SK-N-SH (cell line): ENCODE results near the gene TTC9. TPM values are rescaled to one million over a fixed set of nuclear protein-coding genes. Genes with fewer than 3 reads are reported as not detected.
"Not testable (repeated sequence)": the region's sequence is repeated elsewhere in the genome, so short reads cannot be mapped to it uniquely, and the experiment has no call there.

Source experiments
- CTCF ChIA-PET: fragments of 300-600, 350-600 bp; formaldehyde crosslinking; extraction: SDS; loops from one replicate; lab custom pipeline; 2021; lab: Yijun Ruan, JAX
- POLR2A ChIA-PET: fragments of 350-600 bp; sonication (Branson Sonifier 250); formaldehyde crosslinking; extraction: SDS; loops from one replicate; lab custom pipeline; 2020; ENCODE audit warnings: antibody characterized with exemption, inconsistent platforms; lab: Yijun Ruan, JAX
- DNase-seq: peaks from one replicate; pipeline ENCODE4 v3.0.0; 2012
- H2AFZ ChIP-seq: fragments of 200-600 bp; sonication (generic); 2 replicates; pipeline ENCODE4 v1.8.1; 2016; ENCODE audit warnings: antibody characterized with exemption, mild to moderate bottlenecking, low read depth
- H3F3A ChIP-seq: fragments of 200-600 bp; sonication (generic); replicated peaks from 2 replicates; pipeline ENCODE3; 2016; ENCODE audit warnings: antibody characterized with exemption, mild to moderate bottlenecking; ENCODE audit not compliant: insufficient read depth
- H3K27ac ChIP-seq, 2 experiments: fragments of 200-500 bp in 1 of 2; fragments of 200-600 bp in 1 of 2; sonication (Bioruptor generic) in 1 of 2; sonication (generic), shearing (Covaris generic) in 1 of 2; 2 replicates each; pipeline versions ENCODE4 v1.5.1 to v1.6.1; 2014 to 2016; ENCODE audit warnings: low read depth in 2 of 2, inconsistent platforms in 1 of 2, low read length in 1 of 2, mild to moderate bottlenecking in 1 of 2, mixed read lengths in 1 of 2
- H3K27me3 ChIP-seq: fragments of 200-600 bp; sonication (generic), shearing (Covaris generic); 2 replicates; pipeline ENCODE4 v1.6.1; 2016; ENCODE audit warnings: mixed run types; ENCODE audit not compliant: insufficient read depth
- H3K36me3 ChIP-seq, 2 experiments: fragments of 200-500 bp in 1 of 2; fragments of 200-600 bp in 1 of 2; sonication (Bioruptor generic) in 1 of 2; sonication (generic) in 1 of 2; replicated peaks in 1 of 2; 2 replicates each; pipeline versions ENCODE3 to v1.5.1; 2014 to 2016; ENCODE audit warnings: low read length in 1 of 2, mild to moderate bottlenecking in 1 of 2; ENCODE audit not compliant: insufficient read depth in 2 of 2, control insufficient read depth in 1 of 2
- H3K4me1 ChIP-seq, 2 experiments: fragments of 200-500 bp in 1 of 2; fragments of 200-600 bp in 1 of 2; sonication (Bioruptor generic) in 1 of 2; sonication (generic), shearing (Covaris generic) in 1 of 2; 2 replicates each; pipeline versions ENCODE4 v1.5.1 to v1.6.1; 2014 to 2016; ENCODE audit warnings: low read depth in 1 of 2, low read length in 1 of 2, mixed run types in 1 of 2; ENCODE audit not compliant: insufficient read depth in 2 of 2, control insufficient read depth in 1 of 2
- H3K4me2 ChIP-seq: fragments of 200-600 bp; sonication (generic), shearing (Covaris generic); 2 replicates; pipeline ENCODE4 v1.6.1; 2017; ENCODE audit warnings: mixed run types
- H3K4me3 ChIP-seq, 2 experiments: fragments of 200-500 bp in 1 of 2; fragments of 200-600 bp in 1 of 2; sonication (Bioruptor generic) in 1 of 2; sonication (generic), shearing (Covaris generic) in 1 of 2; 2 replicates each; pipeline versions ENCODE4 v1.5.1 to v1.8.1; 2014 to 2016; ENCODE audit warnings: low read depth in 2 of 2, inconsistent platforms in 1 of 2, low read length in 1 of 2, mild to moderate bottlenecking in 1 of 2, mixed read lengths in 1 of 2, moderate library complexity in 1 of 2
- H3K79me2 ChIP-seq: fragments of 200-600 bp; sonication (generic); 2 replicates; pipeline ENCODE4 v1.8.1; 2017; ENCODE audit warnings: mild to moderate bottlenecking; ENCODE audit not compliant: insufficient read depth
- H3K9ac ChIP-seq: fragments of 200-600 bp; sonication (generic); 2 replicates; pipeline ENCODE4 v1.6.1; 2017; ENCODE audit warnings: mixed run types
- H3K9me2 ChIP-seq: fragments of 200-600 bp; sonication (generic); 2 replicates; pipeline ENCODE4 v1.6.1; 2017; ENCODE audit warnings: mixed run types
- H3K9me3 ChIP-seq: fragments of 200-600 bp; sonication (generic); 2 replicates; pipeline ENCODE4 v1.6.1; 2017; ENCODE audit warnings: mixed run types, mild to moderate bottlenecking, moderate library complexity
- H4K20me1 ChIP-seq: fragments of 200-600 bp; sonication (generic); 2 replicates; pipeline ENCODE4 v1.6.1; 2017; ENCODE audit warnings: mild to moderate bottlenecking, mixed run types; ENCODE audit not compliant: insufficient read depth
- CHD2 ChIP-seq: fragments of 150-350 bp; IDR thresholded peaks from 2 replicates; pipeline ENCODE4 v1.6.1; 2018; ENCODE audit warnings: low read length; ENCODE audit not compliant: partially characterized antibody
- ELF1 ChIP-seq: IDR thresholded peaks from 2 replicates; pipeline ENCODE4 v1.4.0; 2012
- FOSL2 ChIP-seq: IDR thresholded peaks from 2 replicates; pipeline ENCODE4 v1.4.0; 2012; ENCODE audit warnings: low read depth, mild to moderate bottlenecking, moderate library complexity, borderline replicate concordance
- FOXJ3 ChIP-seq: sonication (generic); formaldehyde crosslinking; IDR thresholded peaks from 2 replicates; pipeline ENCODE4 v1.5.1; 2020; ENCODE audit warnings: mild to moderate bottlenecking, missing genetic modification reagents
- FOXM1 ChIP-seq: IDR thresholded peaks from 2 replicates; pipeline ENCODE4 v1.4.0; 2012; ENCODE audit warnings: low read depth, mild to moderate bottlenecking
- GABPA ChIP-seq: IDR thresholded peaks from 2 replicates; pipeline ENCODE4 v1.4.0; 2012; ENCODE audit warnings: low read depth, mild to moderate bottlenecking
- GATA2 ChIP-seq: sonication (generic); formaldehyde crosslinking; IDR thresholded peaks from 2 replicates; pipeline ENCODE4 v1.5.0; 2020; ENCODE audit warnings: mild to moderate bottlenecking, missing genetic modification reagents
- JUND ChIP-seq: IDR thresholded peaks from 2 replicates; pipeline ENCODE4 v1.4.0; 2012
- NRF1 ChIP-seq: IDR thresholded peaks from 2 replicates; pipeline ENCODE4 v1.6.1; 2012; ENCODE audit warnings: low read depth, mild to moderate bottlenecking, low read length
- TEAD4 ChIP-seq: IDR thresholded peaks from 2 replicates; pipeline ENCODE4 v1.4.0; 2012; ENCODE audit warnings: mild to moderate bottlenecking, borderline replicate concordance; ENCODE audit not compliant: insufficient read depth
- YY1 ChIP-seq: IDR thresholded peaks from 2 replicates; pipeline ENCODE4 v1.4.0; 2012; ENCODE audit warnings: low read depth, mild to moderate bottlenecking
- WGBS: methylation state at CpG from one replicate; pipeline ENCODE4 v1.1.6; 2017; ENCODE audit warnings: low lambda C conversion rate; 5-methylcytosine and 5-hydroxymethylcytosine counted together
- polyA plus RNA-seq, 3 experiments: library from polyadenylated mRNA; depleted of rRNA; stranded (reverse); fragments of >200 nt; gene quantifications; 2 replicates each; pipeline ENCODE4 v1.2.3, GENCODE V29; 2012
- TF ChIP-seq, protein P1 (sequence below): IDR thresholded peaks from 2 replicates; pipeline ENCODE4 v1.4.0; 2012; ENCODE audit warnings: low read depth, borderline replicate concordance
- TF ChIP-seq, protein P2 (sequence below): IDR thresholded peaks from 2 replicates; pipeline ENCODE4 v1.4.0; 2012; ENCODE audit warnings: low read depth
- TF ChIP-seq, protein P3 (sequence below): fragments of 200-600 bp; sonication (generic); IDR thresholded peaks from 2 replicates; pipeline ENCODE4 v1.6.1; 2017; ENCODE audit warnings: antibody characterized with exemption, mild to moderate bottlenecking, moderate library complexity
- TF ChIP-seq, protein P4 (sequence below): fragments of 150-350 bp; IDR thresholded peaks from 2 replicates; pipeline ENCODE4 v1.6.1; 2016; ENCODE audit warnings: mild to moderate bottlenecking, low read depth, low read length
- TF ChIP-seq, protein P5 (sequence below): IDR thresholded peaks from 2 replicates; pipeline ENCODE4 v1.4.0; 2012; ENCODE audit warnings: low read depth, borderline replicate concordance

The TTC9 gene
- polyA plus RNA-seq, 1 of the 3 experiments (the other 2 are of a cell fraction), result 0.33 TPM

DNA sequence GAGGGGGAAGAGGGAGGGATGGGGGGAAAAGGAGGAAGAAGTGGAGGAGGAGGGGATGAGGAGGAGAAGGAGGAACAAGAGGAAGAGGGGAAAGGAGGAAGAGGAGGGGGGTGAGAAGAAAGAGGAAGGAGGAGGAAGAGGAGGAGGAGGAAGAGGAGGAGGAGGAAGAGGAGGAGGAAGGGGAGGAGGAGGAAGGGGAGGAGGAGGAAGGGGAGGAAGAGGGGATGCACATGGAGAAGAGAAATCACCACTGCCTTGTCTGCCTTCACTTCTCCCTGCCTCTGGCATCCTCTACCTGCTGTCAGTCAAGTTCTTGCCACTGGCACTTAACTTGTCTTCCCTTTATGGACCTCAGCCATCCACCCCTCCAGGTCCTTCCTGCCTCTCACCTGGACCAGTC is 59.9 kb downstream of the TTC9 start:
- Histone ChIP-seq H3K9ac (no peak overlapping the region), H3K27ac (no peak overlapping the region), H3K36me3 (no peaks in the 10 kb centered on the region), H3K79me2 (no peaks in the 10 kb centered on the region), H3K4me3 (no peak overlapping the region), H2AFZ (no peak overlapping the region), H3K9me3 (no peaks in the 10 kb centered on the region), H4K20me1 (no peaks in the 10 kb centered on the region), H3F3A (no peaks in the 10 kb centered on the region), H3K4me1 (peaks cover 0 to 5% of the 10 kb centered on the region in 2 experiments; a peak in 2 of 4 replicates), H3K4me2 (no peak overlapping the region), H3K27me3 (peaks cover 4% of the 10 kb centered on the region; the same call in 1 of the 2 replicates), H3K9me2 (no peaks in the 10 kb centered on the region)
- POLR2A ChIA-PET, result no interaction called here
- DNase-seq, result no peak
- TF ChIP-seq TEAD4 (no peak), JUND (no peak), ELF1 (no peak), CHD2 (no peak), FOSL2 (no peak), FOXJ3 (CRISPR knock-in tag) (no peak), YY1 (no peak), FOXM1 (no peak), GABPA (no peak), GATA2 (CRISPR knock-in tag) (no peak)
- TF ChIP-seq, protein P1, sequence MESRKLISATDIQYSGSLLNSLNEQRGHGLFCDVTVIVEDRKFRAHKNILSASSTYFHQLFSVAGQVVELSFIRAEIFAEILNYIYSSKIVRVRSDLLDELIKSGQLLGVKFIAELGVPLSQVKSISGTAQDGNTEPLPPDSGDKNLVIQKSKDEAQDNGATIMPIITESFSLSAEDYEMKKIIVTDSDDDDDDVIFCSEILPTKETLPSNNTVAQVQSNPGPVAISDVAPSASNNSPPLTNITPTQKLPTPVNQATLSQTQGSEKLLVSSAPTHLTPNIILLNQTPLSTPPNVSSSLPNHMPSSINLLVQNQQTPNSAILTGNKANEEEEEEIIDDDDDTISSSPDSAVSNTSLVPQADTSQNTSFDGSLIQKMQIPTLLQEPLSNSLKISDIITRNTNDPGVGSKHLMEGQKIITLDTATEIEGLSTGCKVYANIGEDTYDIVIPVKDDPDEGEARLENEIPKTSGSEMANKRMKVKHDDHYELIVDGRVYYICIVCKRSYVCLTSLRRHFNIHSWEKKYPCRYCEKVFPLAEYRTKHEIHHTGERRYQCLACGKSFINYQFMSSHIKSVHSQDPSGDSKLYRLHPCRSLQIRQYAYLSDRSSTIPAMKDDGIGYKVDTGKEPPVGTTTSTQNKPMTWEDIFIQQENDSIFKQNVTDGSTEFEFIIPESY, result no peak
- TF ChIP-seq, protein P2, sequence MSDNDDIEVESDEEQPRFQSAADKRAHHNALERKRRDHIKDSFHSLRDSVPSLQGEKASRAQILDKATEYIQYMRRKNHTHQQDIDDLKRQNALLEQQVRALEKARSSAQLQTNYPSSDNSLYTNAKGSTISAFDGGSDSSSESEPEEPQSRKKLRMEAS, result no peak
- TF ChIP-seq, protein P3, sequence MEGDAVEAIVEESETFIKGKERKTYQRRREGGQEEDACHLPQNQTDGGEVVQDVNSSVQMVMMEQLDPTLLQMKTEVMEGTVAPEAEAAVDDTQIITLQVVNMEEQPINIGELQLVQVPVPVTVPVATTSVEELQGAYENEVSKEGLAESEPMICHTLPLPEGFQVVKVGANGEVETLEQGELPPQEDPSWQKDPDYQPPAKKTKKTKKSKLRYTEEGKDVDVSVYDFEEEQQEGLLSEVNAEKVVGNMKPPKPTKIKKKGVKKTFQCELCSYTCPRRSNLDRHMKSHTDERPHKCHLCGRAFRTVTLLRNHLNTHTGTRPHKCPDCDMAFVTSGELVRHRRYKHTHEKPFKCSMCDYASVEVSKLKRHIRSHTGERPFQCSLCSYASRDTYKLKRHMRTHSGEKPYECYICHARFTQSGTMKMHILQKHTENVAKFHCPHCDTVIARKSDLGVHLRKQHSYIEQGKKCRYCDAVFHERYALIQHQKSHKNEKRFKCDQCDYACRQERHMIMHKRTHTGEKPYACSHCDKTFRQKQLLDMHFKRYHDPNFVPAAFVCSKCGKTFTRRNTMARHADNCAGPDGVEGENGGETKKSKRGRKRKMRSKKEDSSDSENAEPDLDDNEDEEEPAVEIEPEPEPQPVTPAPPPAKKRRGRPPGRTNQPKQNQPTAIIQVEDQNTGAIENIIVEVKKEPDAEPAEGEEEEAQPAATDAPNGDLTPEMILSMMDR, result no peak
- TF ChIP-seq, protein P4, sequence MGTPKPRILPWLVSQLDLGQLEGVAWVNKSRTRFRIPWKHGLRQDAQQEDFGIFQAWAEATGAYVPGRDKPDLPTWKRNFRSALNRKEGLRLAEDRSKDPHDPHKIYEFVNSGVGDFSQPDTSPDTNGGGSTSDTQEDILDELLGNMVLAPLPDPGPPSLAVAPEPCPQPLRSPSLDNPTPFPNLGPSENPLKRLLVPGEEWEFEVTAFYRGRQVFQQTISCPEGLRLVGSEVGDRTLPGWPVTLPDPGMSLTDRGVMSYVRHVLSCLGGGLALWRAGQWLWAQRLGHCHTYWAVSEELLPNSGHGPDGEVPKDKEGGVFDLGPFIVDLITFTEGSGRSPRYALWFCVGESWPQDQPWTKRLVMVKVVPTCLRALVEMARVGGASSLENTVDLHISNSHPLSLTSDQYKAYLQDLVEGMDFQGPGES, result no peak
- CTCF ChIA-PET, result interaction anchor here (1.2 to 1.4 kb wide), 2 partner anchors 11 to 14 kb away, joined by 3 read pairs; no protein-coding TSS in a partner anchor

DNA sequence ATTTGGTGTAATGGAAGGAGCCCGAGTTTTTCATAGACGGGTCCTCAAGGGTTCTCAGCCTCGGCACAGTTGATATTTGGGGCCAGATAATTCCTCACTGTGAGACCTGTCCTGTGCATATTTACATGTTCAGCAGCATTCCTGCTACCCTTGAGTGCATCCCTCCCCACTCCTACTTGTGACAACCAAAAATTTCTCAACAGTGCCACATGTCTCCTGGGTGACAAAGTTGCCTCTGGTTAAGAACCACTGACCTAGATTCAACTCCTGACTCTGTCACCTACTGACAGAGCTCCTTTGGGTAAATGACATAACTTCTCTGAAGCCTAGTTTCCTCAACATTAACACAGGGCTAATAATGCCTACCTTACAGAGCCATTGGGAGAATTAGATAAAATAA is 60.4 kb downstream of the TTC9 start:
- ChIA-PET POLR2A (no interaction called here), CTCF (interaction anchor here (1.1 to 1.4 kb wide), 2 partner anchors 9 to 10 kb away, joined by 3 read pairs; no protein-coding TSS in a partner anchor)
- Histone ChIP-seq H3F3A (no peaks in the 10 kb centered on the region), H3K79me2 (no peaks in the 10 kb centered on the region), H3K4me3 (no peak overlapping the region), H4K20me1 (no peaks in the 10 kb centered on the region), H3K4me2 (no peak overlapping the region), H3K9me3 (no peaks in the 10 kb centered on the region), H3K9me2 (no peaks in the 10 kb centered on the region), H3K27ac (no peak overlapping the region), H3K4me1 (peaks cover 4 to 5% of the 10 kb centered on the region in 2 experiments; a peak in 2 of 4 replicates), H3K9ac (no peak overlapping the region), H2AFZ (no peak overlapping the region), H3K27me3 (peaks cover 4% of the 10 kb centered on the region; the same call in 1 of the 2 replicates), H3K36me3 (no peaks in the 10 kb centered on the region)
- DNase-seq, result no peak
- TF ChIP-seq CHD2 (no peak), NRF1 (no peak), GABPA (no peak)
- TF ChIP-seq, protein P5, sequence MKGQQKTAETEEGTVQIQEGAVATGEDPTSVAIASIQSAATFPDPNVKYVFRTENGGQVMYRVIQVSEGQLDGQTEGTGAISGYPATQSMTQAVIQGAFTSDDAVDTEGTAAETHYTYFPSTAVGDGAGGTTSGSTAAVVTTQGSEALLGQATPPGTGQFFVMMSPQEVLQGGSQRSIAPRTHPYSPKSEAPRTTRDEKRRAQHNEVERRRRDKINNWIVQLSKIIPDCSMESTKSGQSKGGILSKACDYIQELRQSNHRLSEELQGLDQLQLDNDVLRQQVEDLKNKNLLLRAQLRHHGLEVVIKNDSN, result no peak
- WGBS, result 33% methylated on average over 3 of the region's 3 CpGs

DNA sequence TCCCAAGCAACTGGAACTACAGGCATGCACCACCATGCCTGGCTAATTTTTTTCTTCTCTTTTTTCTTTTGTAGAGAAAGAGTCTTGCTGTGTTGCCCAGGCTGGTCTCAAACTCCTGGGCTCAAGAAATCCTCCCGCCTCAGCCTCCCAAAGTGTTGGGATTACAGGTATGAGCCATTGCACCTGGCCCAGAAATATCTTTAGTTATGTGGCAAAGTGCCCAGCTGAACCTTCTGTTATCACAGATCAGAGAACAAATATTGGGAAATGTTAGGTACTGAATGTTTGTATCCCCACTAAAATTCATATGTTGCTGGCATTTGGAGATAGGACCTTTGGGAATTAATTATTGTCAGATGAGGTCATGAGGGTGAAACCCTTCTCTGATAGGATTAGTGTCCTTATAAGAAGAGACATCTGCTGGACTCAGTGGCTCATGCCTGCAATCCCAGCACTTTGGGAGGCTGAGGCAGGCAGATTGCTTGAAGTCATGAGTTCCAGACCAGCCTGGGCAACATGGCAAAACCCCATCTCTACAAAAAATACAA is 62.0 kb downstream of the TTC9 start:
- H3K4me2 ChIP-seq, H3K4me3 ChIP-seq, H3K27ac ChIP-seq, H3K36me3 ChIP-seq, H3K9ac ChIP-seq, POLR2A ChIA-PET, DNase-seq, H3K27me3 ChIP-seq, H3K79me2 ChIP-seq, H3F3A ChIP-seq, CTCF ChIA-PET, H3K4me1 ChIP-seq, H2AFZ ChIP-seq, H4K20me1 ChIP-seq, H3K9me2 ChIP-seq, H3K9me3 ChIP-seq: not testable (repeated sequence)
- WGBS, result 50% methylated on average over 1 of the region's 1 CpG
